Measurements from ENCODE around the gene RBM20. TPM values are rescaled to one million over a fixed set of nuclear protein-coding genes. Genes with fewer than 3 reads are reported as not detected.

RBM20 gene
- total and polyA plus RNA-seq, 2 of the 4 experiments (the other 2 are of a cell fraction), result under 0.01 to 0.15 TPM

DNA sequence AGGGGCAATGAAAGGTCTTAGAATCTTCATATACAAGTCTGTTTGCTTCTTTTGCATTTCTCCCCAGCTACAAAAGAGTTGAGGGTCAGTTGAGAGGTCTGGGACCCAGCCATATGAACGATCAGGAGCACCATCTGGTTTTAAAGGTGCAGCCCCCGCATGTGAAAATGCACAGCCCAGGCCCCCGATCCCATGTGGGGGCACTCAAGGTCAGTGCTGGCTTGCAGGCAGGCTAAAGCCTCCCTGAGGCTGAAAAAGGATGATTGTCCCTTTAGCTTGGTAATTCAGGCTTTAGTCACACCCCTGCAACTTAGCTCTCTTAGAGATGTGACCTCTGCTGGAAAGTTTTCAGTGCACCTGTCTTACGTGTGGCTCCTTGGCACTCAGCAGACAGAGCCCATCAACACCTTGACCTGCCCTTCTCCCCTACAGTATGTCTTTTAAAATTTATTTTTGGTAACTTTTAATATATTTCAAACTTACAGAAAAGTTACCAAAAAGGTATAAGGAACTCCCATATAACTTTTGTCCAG is 147.5 kb downstream of the RBM20 start (continued):
- no peak for TF ChIP-seq BHLHE40 (IDR thresholded peaks at IDR 0.05; ENCODE audit: low read depth, low read length)

DNA sequence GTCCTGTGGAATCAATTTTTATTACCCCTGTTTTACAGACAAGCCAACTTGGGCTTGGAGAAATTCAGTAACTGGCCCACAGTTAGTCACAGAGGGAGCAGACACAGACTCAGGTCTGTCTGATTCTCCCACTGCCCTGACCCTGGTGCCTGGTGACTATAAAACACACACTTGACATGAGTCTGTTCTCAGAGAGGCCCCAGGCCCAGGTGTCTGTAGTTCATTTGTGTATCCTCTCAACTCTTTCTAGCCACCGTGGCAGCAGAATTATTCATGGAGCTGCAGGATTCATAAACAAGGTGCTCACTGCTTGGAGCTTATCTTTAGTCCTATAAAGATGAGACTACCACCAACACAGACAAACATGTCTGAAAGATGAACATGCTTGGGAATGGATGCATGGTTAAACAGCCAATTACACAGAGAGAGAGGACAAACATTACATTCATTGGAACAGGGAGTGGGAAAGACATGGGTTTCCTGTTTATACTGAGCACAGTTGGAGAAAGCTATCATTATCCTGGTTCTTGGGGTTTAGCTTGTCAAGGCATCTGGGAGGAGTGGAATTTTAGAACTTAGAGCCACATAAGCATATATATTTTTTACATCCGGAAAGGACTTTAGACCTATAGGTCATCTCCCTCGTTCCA is 148.5 kb downstream of the RBM20 start:
- CTCF ChIA-PET, result interaction anchor here (1.7 kb wide), 1 partner anchor 10 kb away, joined by 5 read pairs; no protein-coding TSS in a partner anchor

More for the DNA sequence above, 148.5 kb downstream of the RBM20 start:
- Histone ChIP-seq H2AK5ac (ENCODE audit: low read depth, low read length) (no peak overlapping the region), H2AK9ac (replicated peaks; ENCODE audit: low read depth, low read length, poor library complexity) (no peak overlapping the region), H3K27ac (ENCODE audit: insufficient read depth, low read length) (no peak overlapping the region), H2AFZ (replicated peaks; ENCODE audit: low read length, poor library complexity) (no peak overlapping the region), H3K9me1 (ENCODE audit: insufficient read depth, low read length) (no peaks in the 10 kb centered on the region; the same call in 1 of the 2 replicates), H3K18ac (ENCODE audit: low read depth, low read length) (peak overlapping the region; percentile 89; the same call in 1 of the 2 replicates), H3K23ac (ENCODE audit: low read depth, low read length) (no peak overlapping the region), H3K36me3 (ENCODE audit: control insufficient read depth, insufficient read depth, low read length) (no peaks in the 10 kb centered on the region), H3K9ac (ENCODE audit: low read depth, low read length) (no peak overlapping the region), H4K8ac (ENCODE audit: low read depth in 2 of 2, low read length in 2 of 2) (no peak overlapping the region), H2BK15ac (ENCODE audit: low read depth, low read length) (no peak overlapping the region), H4K5ac (ENCODE audit: low read depth, low read length) (peak overlapping the region; percentile 57; the same call in 1 of the 2 replicates), H4K20me1 (ENCODE audit: insufficient read depth, low read length) (no peaks in the 10 kb centered on the region), H3K14ac (replicated peaks; ENCODE audit: low read depth, low read length) (no peak overlapping the region), H3K79me1 (ENCODE audit: low read depth in 1 of 2, low read length in 2 of 2) (no peaks in the 10 kb centered on the region), H3K9me3 (ENCODE audit: control insufficient read depth, insufficient read depth, low read length) (no peaks in the 10 kb centered on the region), H3K4me1 (ENCODE audit: control insufficient read depth, insufficient read depth, low read length) (peaks cover 17% of the 10 kb centered on the region; the same call in 1 of the 2 replicates), H3K27me3 (ENCODE audit: control insufficient read depth, insufficient read depth, low read length) (0 out of 2 replicates have a peak, but pooled peaks cover 2% of the 10 kb centered on the region), H3K56ac (ENCODE audit: extremely low read depth, insufficient read depth, low read length) (no peak overlapping the region), H2BK120ac (ENCODE audit: low read depth, low read length) (no peak overlapping the region; the same call in 1 of the 2 replicates), H4K91ac (ENCODE audit: insufficient read depth, low read depth, low read length) (no peak overlapping the region), H2BK20ac (ENCODE audit: low read depth, low read length) (no peak overlapping the region), H3K4me3 (ENCODE audit: insufficient read depth, low read depth, low read length) (no peak overlapping the region), H3K4me2 (ENCODE audit: low read depth, low read length) (no peak overlapping the region), H3K4ac (ENCODE audit: low read depth, low read length) (no peak overlapping the region), H2BK5ac (ENCODE audit: low read depth, low read length, poor library complexity, severe bottlenecking) (no peak overlapping the region)
- intact Hi-C loops (cut with micrococcal nuclease), result no loop called here
- POLR2A ChIA-PET (ENCODE audit: unreplicated experiment), result no interaction called here
- no TSS peak for BruUV-seq (replicated peaks)
- 0% methylated on average over 1 of the region's 3 CpGs; no CpG with 5 or more reads in 1 of the 2 experiments for WGBS, 2 experiments (ENCODE audit: extremely low coverage in 2 of 2, insufficient read length in 1 of 2)
- ATAC-seq (ENCODE audit: low read depth), result 0 out of 2 replicates have a peak, but pooled peaks have one; percentile 35
- in situ Hi-C loops (cut with MboI; ENCODE audit: low sequenced_read_pairs), result no loop called here
- peak; percentile 6 for DNase-seq
- TF ChIP-seq, protein P1, sequence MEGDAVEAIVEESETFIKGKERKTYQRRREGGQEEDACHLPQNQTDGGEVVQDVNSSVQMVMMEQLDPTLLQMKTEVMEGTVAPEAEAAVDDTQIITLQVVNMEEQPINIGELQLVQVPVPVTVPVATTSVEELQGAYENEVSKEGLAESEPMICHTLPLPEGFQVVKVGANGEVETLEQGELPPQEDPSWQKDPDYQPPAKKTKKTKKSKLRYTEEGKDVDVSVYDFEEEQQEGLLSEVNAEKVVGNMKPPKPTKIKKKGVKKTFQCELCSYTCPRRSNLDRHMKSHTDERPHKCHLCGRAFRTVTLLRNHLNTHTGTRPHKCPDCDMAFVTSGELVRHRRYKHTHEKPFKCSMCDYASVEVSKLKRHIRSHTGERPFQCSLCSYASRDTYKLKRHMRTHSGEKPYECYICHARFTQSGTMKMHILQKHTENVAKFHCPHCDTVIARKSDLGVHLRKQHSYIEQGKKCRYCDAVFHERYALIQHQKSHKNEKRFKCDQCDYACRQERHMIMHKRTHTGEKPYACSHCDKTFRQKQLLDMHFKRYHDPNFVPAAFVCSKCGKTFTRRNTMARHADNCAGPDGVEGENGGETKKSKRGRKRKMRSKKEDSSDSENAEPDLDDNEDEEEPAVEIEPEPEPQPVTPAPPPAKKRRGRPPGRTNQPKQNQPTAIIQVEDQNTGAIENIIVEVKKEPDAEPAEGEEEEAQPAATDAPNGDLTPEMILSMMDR (conservative IDR thresholded peaks at IDR 0.05; ENCODE audit: low read depth, low read length), result no peak
- dilution Hi-C loops (cut with HindIII; ENCODE audit: low sequenced_read_pairs, unreplicated experiment), result no loop called here
